Measurements from ENCODE around the gene ZBTB43. TPM values are rescaled to one million over a fixed set of nuclear protein-coding genes. Genes with fewer than 3 reads are reported as not detected.

Gene ZBTB43
- total and polyA plus RNA-seq, 12 donors = 4.5 to 26.7 (median 12.3) TPM

- peaks cover 0 to 10% of the 10 kb centered on the region in 2 donors for H3K4me1 ChIP-seq (replicated peaks in 1 of 2)
- TF ChIP-seq POLR2A (IDR thresholded peaks at IDR 0.05) = no peak
- H3K4me3 ChIP-seq = no peak overlapping the region
- intact Hi-C loops (cut with DNase I) = no loop called here
- DNase-seq = peak in 3 of 7 donors; percentile 34 to 39 (median 35)
- WGBS, 4 donors = 69 to 81% (median 71%) methylated on average over 10 of the region's 10 CpGs
- H3K27ac ChIP-seq = no peak overlapping the region
- H3K36me3 ChIP-seq (replicated peaks in 1 of 2) = peaks cover 0 to 7% of the 10 kb centered on the region in 2 donors
- no peaks in the 10 kb centered on the region for H3K9me3 ChIP-seq (replicated peaks in 1 of 3)
- H3K27me3 ChIP-seq = no peaks in the 10 kb centered on the region
These were observed 38.3 kb downstream of the ZBTB43 start for GRCh38 chr9:126842977-126843799.

DNA sequence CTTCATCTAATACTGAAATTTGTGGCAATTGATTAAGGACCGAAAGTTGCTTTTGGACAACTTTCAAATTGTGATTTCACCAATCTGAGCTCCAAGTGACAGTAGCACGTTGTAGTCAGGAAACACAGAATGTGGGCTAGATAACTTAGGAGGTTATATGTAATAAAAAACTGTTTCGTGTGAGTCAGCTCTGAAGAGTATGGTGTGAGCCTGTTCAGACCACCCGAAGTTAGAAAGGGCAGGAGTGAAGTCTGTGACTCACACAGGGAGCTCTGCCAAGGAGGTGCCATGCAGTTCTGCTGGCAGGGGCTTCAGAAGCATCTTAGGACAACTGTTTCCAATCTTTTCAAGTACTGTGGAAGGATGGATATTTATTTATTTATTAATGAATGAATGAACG is 39.2 kb downstream of the ZBTB43 start:
- H3K4me3 ChIP-seq = no peak overlapping the region
- WGBS, 4 donors = 34 to 49% (median 35%) methylated on average over 5 of the region's 5 CpGs
- no peak overlapping the region for H3K27ac ChIP-seq
- H3K36me3 ChIP-seq (replicated peaks in 1 of 2) = no peaks in the 10 kb centered on the region
- H3K9me3 ChIP-seq (replicated peaks in 1 of 3) = no peaks in the 10 kb centered on the region
- no peaks in the 10 kb centered on the region for H3K27me3 ChIP-seq
- H3K4me1 ChIP-seq (replicated peaks in 1 of 2) = peaks cover 0 to 10% of the 10 kb centered on the region in 2 donors
- intact Hi-C loops (cut with DNase I) = no loop called here
- no peak for TF ChIP-seq POLR2A (IDR thresholded peaks at IDR 0.05)
- TF ChIP-seq, protein P1, sequence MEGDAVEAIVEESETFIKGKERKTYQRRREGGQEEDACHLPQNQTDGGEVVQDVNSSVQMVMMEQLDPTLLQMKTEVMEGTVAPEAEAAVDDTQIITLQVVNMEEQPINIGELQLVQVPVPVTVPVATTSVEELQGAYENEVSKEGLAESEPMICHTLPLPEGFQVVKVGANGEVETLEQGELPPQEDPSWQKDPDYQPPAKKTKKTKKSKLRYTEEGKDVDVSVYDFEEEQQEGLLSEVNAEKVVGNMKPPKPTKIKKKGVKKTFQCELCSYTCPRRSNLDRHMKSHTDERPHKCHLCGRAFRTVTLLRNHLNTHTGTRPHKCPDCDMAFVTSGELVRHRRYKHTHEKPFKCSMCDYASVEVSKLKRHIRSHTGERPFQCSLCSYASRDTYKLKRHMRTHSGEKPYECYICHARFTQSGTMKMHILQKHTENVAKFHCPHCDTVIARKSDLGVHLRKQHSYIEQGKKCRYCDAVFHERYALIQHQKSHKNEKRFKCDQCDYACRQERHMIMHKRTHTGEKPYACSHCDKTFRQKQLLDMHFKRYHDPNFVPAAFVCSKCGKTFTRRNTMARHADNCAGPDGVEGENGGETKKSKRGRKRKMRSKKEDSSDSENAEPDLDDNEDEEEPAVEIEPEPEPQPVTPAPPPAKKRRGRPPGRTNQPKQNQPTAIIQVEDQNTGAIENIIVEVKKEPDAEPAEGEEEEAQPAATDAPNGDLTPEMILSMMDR (IDR thresholded peaks at IDR 0.05) = no peak
- peak in 2 of 7 donors; percentile 40 to 63 for DNase-seq

GRCh38 chr9:126847051-126847450 is 42.2 kb downstream of the ZBTB43 start:
- no peak for TF ChIP-seq POLR2A (IDR thresholded peaks at IDR 0.05)
- TF ChIP-seq, protein P1 (IDR thresholded peaks at IDR 0.05) = no peak

DNA sequence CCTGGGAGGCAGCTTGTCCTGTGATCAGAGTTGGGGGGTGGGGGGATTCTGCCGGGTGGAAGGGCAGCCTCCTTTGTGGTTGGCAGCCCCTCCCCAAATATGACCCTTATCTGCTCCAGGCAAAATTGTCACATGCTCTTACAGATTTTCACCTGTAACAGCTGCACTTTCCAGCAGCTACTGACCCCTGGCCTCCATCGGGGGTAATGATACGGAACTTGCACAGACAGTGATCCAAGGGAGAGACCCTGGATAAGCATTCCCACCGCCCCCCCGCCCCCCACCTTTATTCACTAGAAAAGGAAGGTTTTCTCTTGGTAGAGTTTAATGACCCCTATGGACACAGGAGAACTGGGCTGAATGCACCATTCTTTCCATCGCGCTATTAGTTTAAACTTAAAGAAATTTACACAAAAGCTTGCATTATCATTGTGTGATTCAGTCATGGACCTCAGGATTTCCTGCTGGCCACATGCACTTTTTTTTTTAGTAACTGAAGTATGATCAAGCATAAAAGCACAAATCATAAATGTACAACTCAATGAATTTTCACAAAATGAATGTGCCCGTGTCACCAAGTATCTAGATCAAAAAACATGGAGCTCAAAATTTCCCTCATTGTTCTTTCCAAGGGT is 44.9 kb downstream of the ZBTB43 start:
- WGBS, 4 donors = 69 to 80% (median 75%) methylated on average over 7 to 8 of the region's 8 CpGs
- Histone ChIP-seq H3K9me3 (replicated peaks in 1 of 3) (no peaks in the 10 kb centered on the region), H3K36me3 (replicated peaks in 1 of 2) (no peaks in the 10 kb centered on the region), H3K27ac (no peak overlapping the region), H3K27me3 (no peaks in the 10 kb centered on the region), H3K4me1 (replicated peaks in 1 of 2) (no peaks in the 10 kb centered on the region), H3K4me3 (no peak overlapping the region)
- DNase-seq = no peak
- TF ChIP-seq, protein P1 (IDR thresholded peaks at IDR 0.05) = no peak
- no peak for TF ChIP-seq POLR2A (IDR thresholded peaks at IDR 0.05)
- intact Hi-C loops (cut with DNase I) = no loop called here

More at GRCh38 chr9:126847051-126847450, 42.2 kb downstream of the ZBTB43 start:
- no peaks in the 10 kb centered on the region for H3K9me3 ChIP-seq (replicated peaks in 1 of 3)
- intact Hi-C loops (cut with DNase I) = no loop called here
- no peak for DNase-seq
- no peaks in the 10 kb centered on the region for H3K36me3 ChIP-seq (replicated peaks in 1 of 2)
- H3K4me3 ChIP-seq = no peak overlapping the region
- no peaks in the 10 kb centered on the region for H3K27me3 ChIP-seq
- 84 to 96% (median 93%) methylated on average over 7 to 8 of the region's 8 CpGs for WGBS, 4 donors
- peaks cover 0 to 10% of the 10 kb centered on the region in 2 donors for H3K4me1 ChIP-seq (replicated peaks in 1 of 2)
- no peak overlapping the region for H3K27ac ChIP-seq

Measured in adrenal gland (tissue), 12 donors.